Measurements from ENCODE around the gene LGALS3BP.

The LGALS3BP gene

GRCh38 chr17:78937561-78937960 lies 42.2 kb downstream of the LGALS3BP start:
- no peak for DNase-seq (ENCODE audit: low read depth)
- Histone ChIP-seq H3K9me3 (ENCODE audit: control insufficient read depth, low read length) (no peaks in the 10 kb centered on the region), H3K4me1 (ENCODE audit: control insufficient read depth, insufficient read depth, low read length) (peaks cover 33% of the 10 kb centered on the region), H3K9ac (ENCODE audit: low read length) (no peak overlapping the region), H3K27me3 (replicated peaks; ENCODE audit: control insufficient read depth, insufficient read depth, low read length) (no peaks in the 10 kb centered on the region), H3K36me3 (ENCODE audit: control insufficient read depth, insufficient read depth, low read length, severe bottlenecking) (no peaks in the 10 kb centered on the region), H3K4me3 (ENCODE audit: low read length) (no peak overlapping the region)

GRCh38 chr17:78935419-78936323 lies 44.1 kb downstream of the LGALS3BP start:
- DNase-seq (ENCODE audit: low read depth): peak; percentile 97
- Histone ChIP-seq H3K36me3 (ENCODE audit: control insufficient read depth, insufficient read depth, low read length, severe bottlenecking) (no peaks in the 10 kb centered on the region), H3K9me3 (ENCODE audit: control insufficient read depth, low read length) (no peaks in the 10 kb centered on the region), H3K4me1 (ENCODE audit: control insufficient read depth, insufficient read depth, low read length) (peaks cover 33% of the 10 kb centered on the region), H3K4me3 (ENCODE audit: low read length) (no peak overlapping the region), H3K27me3 (replicated peaks; ENCODE audit: control insufficient read depth, insufficient read depth, low read length) (no peaks in the 10 kb centered on the region), H3K9ac (ENCODE audit: low read length) (peak overlapping the region; percentile 15)

GRCh38 chr17:78934681-78935418 lies 44.9 kb downstream of the LGALS3BP start:
- Histone ChIP-seq H3K36me3 (ENCODE audit: control insufficient read depth, insufficient read depth, low read length, severe bottlenecking) (no peaks in the 10 kb centered on the region), H3K4me1 (ENCODE audit: control insufficient read depth, insufficient read depth, low read length) (peaks cover 30% of the 10 kb centered on the region), H3K9me3 (ENCODE audit: control insufficient read depth, low read length) (no peaks in the 10 kb centered on the region), H3K9ac (ENCODE audit: low read length) (peak overlapping the region; percentile 43), H3K27me3 (replicated peaks; ENCODE audit: control insufficient read depth, insufficient read depth, low read length) (no peaks in the 10 kb centered on the region), H3K4me3 (ENCODE audit: low read length) (peak overlapping the region; percentile 2)
- DNase-seq (ENCODE audit: low read depth): peak; percentile 33

DNA sequence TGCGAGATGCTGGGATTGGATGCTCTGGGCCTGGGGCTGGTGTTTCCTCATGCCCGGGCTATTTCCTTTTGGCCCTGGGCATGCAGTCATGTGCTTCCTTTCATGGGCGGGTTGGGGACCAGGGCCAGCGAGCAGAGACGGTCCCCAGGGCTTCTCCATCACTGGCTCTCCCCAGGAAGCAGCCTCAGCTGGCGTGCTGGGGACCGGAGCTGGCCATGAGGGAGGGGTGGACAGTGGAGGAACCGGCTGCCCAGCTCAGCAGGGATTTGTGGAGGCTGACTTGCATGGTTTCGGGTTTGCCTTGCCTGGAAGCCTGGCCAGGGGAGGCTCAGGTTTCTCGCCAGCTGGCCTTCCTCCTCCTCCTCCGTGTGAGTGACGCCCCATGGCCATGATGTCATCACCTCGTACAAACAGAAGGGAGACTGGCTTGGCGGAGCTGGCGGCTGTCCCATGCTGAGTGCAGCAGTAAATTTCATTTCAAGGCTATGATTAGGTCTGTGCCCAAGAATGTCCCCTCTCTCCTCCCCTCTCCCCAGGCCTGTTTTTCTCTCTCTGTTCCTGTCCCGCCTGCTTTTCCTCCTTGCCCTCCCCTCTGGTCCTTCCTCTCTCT lies 45.7 kb downstream of the LGALS3BP start:
- Histone ChIP-seq H3K27me3 (replicated peaks; ENCODE audit: control insufficient read depth, insufficient read depth, low read length) (no peaks in the 10 kb centered on the region), H3K36me3 (ENCODE audit: control insufficient read depth, insufficient read depth, low read length, severe bottlenecking) (no peaks in the 10 kb centered on the region), H3K9ac (ENCODE audit: low read length) (peak overlapping the region; percentile 50), H3K4me3 (ENCODE audit: low read length) (peak overlapping the region; percentile 48), H3K4me1 (ENCODE audit: control insufficient read depth, insufficient read depth, low read length) (peaks cover 30% of the 10 kb centered on the region), H3K9me3 (ENCODE audit: control insufficient read depth, low read length) (no peaks in the 10 kb centered on the region)
- DNase-seq (ENCODE audit: low read depth): peak; percentile 99

DNA sequence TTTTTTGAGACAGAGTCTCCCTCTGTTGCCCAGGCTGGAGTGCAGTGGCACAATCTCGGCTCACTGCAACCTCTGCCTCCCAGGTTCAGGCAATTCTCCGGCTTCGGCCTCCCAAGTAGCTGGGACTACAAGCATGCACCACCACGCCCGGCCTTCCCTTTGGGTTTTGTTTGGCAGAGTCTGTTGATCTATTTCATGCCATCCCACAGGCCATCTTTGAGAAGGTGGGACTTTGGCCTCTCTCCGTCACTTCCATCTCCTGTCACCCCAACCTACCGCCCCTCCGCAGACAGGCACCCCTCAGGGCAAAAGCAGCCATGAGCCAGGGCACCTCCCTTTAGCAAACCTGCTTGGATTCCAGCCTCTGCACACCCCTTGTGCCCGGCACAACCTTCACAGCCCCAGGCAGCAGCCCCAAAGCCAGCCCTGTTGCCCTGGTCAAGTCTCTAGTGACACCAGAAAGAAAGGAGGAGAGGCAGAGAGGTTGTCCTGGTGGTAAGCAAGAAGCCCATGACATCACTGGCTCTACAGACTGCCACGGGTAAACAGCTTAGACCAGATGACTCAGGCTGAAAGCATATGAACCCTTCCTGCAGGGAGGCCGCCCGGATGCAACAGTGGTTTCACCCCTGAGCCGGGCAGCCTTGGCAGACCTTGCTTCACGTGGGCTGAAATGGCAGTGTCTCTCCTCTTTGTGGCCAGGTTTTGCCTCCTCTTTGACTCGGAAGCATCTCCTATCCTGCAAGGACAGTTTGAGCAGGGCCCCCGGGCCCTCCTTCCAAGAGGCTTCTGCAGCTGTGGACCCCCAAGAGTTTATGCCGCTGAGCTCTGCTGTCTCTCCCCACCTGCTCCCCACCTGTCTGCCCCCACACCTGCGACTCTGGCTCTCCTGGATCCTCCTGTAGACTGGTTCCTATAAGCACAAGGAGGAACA lies 46.4 kb downstream of the LGALS3BP start:
- DNase-seq (ENCODE audit: low read depth): peak; percentile 96
- peak overlapping the region; percentile 50 for H3K9ac ChIP-seq (ENCODE audit: low read length)
- no peaks in the 10 kb centered on the region for H3K36me3 ChIP-seq (ENCODE audit: control insufficient read depth, insufficient read depth, low read length, severe bottlenecking)
- peaks cover 30% of the 10 kb centered on the region for H3K4me1 ChIP-seq (ENCODE audit: control insufficient read depth, insufficient read depth, low read length)
- H3K9me3 ChIP-seq (ENCODE audit: control insufficient read depth, low read length): no peaks in the 10 kb centered on the region
- H3K4me3 ChIP-seq (ENCODE audit: low read length): peak overlapping the region; percentile 48
- H3K27me3 ChIP-seq (replicated peaks; ENCODE audit: control insufficient read depth, insufficient read depth, low read length): no peaks in the 10 kb centered on the region

GRCh38 chr17:78929908-78930775 lies 49.6 kb downstream of the LGALS3BP start:
- Histone ChIP-seq H3K9me3 (ENCODE audit: control insufficient read depth, low read length) (no peaks in the 10 kb centered on the region), H3K9ac (ENCODE audit: low read length) (no peak overlapping the region), H3K27me3 (replicated peaks; ENCODE audit: control insufficient read depth, insufficient read depth, low read length) (no peaks in the 10 kb centered on the region), H3K36me3 (ENCODE audit: control insufficient read depth, insufficient read depth, low read length, severe bottlenecking) (no peaks in the 10 kb centered on the region), H3K4me3 (ENCODE audit: low read length) (no peak overlapping the region), H3K4me1 (ENCODE audit: control insufficient read depth, insufficient read depth, low read length) (peaks cover 22% of the 10 kb centered on the region)
- DNase-seq (ENCODE audit: low read depth): no peak

- peak; percentile 72 for DNase-seq (ENCODE audit: low read depth)
- no peaks in the 10 kb centered on the region for H3K9me3 ChIP-seq (ENCODE audit: control insufficient read depth, low read length)
Observed at GRCh38 chr17:78925662-78926555, 53.8 kb downstream of the LGALS3BP start.

DNA sequence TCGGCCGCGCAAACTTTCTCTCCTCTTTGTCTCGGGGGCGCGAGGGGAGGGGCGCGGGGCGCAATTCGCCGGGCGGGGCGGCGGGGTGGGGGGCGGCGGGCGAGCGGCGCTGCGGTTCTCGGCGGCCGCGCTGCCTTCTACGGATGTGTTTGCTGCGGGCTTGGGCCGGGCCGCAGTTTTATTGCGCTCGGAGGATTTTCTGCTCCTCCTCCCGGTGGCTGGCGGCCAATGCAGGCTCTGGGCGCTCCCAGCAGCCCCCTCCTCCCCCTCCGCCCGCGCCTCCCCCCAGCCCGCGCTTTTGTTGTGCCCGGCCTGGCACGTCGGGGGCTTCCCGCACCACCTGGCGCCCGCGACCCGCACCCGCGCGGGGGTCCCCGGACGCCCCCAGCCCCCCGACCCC lies 54.5 kb downstream of the LGALS3BP start, which contains the start of gene TIMP2:
Gene TIMP2 (minus strand): TSS at position 154 of the 400 bp plus-strand sequence. CDS start 299 bp downstream, outside the sequence.
- DNase-seq (ENCODE audit: low read depth): peak; percentile 92
- Histone ChIP-seq H3K36me3 (ENCODE audit: control insufficient read depth, insufficient read depth, low read length, severe bottlenecking) (no peaks in the 10 kb centered on the region), H3K4me1 (ENCODE audit: control insufficient read depth, insufficient read depth, low read length) (peaks cover 38% of the 10 kb centered on the region)

More at GRCh38 chr17:78925662-78926555, 53.8 kb downstream of the LGALS3BP start:
- peak overlapping the region; percentile 81 for H3K9ac ChIP-seq (ENCODE audit: low read length)
- no peaks in the 10 kb centered on the region for H3K36me3 ChIP-seq (ENCODE audit: control insufficient read depth, insufficient read depth, low read length, severe bottlenecking)
- H3K4me1 ChIP-seq (ENCODE audit: control insufficient read depth, insufficient read depth, low read length): peaks cover 31% of the 10 kb centered on the region
- peak overlapping the region; percentile 79 for H3K4me3 ChIP-seq (ENCODE audit: low read length)
- no peaks in the 10 kb centered on the region for H3K27me3 ChIP-seq (replicated peaks; ENCODE audit: control insufficient read depth, insufficient read depth, low read length)

DNA sequence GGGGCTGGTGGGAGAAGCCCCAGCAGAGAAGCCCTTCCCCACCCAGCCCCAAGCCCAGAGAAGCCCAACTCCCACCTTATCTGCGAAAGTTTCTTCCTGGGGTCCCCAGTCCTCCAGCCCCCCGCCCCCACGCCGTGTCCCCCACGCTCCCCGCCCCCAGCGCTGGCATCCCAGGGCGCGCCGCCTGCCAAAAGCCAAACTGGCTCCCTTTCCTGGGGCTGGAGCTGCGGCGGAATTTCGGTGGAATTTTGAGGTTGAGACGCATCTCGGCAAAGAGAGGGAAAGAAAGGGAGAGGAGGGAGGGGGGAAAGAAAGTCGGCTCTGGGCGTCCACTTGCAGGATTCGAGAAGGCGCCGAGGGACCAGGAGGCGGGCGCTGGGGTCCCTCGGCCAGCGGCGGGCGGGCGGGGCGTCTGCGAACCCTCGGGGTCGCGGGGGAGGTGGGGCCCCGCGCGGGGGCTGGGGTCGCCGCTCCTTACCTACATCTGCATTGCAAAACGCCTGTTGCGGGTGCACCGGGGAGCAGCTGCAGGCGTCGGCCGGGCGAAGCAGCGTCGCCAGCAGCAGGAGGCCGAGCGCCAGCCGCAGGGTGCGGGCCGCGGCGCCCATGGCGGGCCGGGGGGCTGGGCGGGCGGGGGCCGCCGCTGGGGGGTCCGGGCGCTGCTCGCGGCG lies 55.1 kb downstream of the LGALS3BP start:
- Histone ChIP-seq H3K27me3 (replicated peaks; ENCODE audit: control insufficient read depth, insufficient read depth, low read length) (no peaks in the 10 kb centered on the region), H3K9me3 (ENCODE audit: control insufficient read depth, low read length) (no peaks in the 10 kb centered on the region), H3K4me3 (ENCODE audit: low read length) (peak overlapping the region; percentile 90), H3K4me1 (ENCODE audit: control insufficient read depth, insufficient read depth, low read length) (peaks cover 44% of the 10 kb centered on the region), H3K9ac (ENCODE audit: low read length) (peak overlapping the region; percentile 89), H3K36me3 (ENCODE audit: control insufficient read depth, insufficient read depth, low read length, severe bottlenecking) (no peaks in the 10 kb centered on the region)
- peak; percentile 69 for DNase-seq (ENCODE audit: low read depth)

More for the DNA sequence above, 54.5 kb downstream of the LGALS3BP start, which contains the start of gene TIMP2:
- peak within 1 kb of the TSS; percentile 90 for H3K4me3 ChIP-seq (ENCODE audit: low read length)
- H3K9ac ChIP-seq (ENCODE audit: low read length): peak within 1 kb of the TSS; percentile 89
- H3K9me3 ChIP-seq (ENCODE audit: control insufficient read depth, low read length): no peaks in the 10 kb centered on the region
- no peaks in the 10 kb centered on the region for H3K27me3 ChIP-seq (replicated peaks; ENCODE audit: control insufficient read depth, insufficient read depth, low read length)
